A549 treated with AZD9567 at 1 μM for 4 hours (cell line): ENCODE measurements around the gene STAT6. TPM values are rescaled to one million over a fixed set of nuclear protein-coding genes. Genes with fewer than 3 reads are reported as not detected.

Source experiments
- total RNA-seq: library from RNA; stranded (reverse); fragments of 200-300 nt; extraction: Qiagen RNA extraction; gene quantifications from 5 replicates; pipeline ENCODE4 v1.2.3, GENCODE V29; 2022; ENCODE audit not compliant: insufficient read depth

STAT6 gene, protein sequence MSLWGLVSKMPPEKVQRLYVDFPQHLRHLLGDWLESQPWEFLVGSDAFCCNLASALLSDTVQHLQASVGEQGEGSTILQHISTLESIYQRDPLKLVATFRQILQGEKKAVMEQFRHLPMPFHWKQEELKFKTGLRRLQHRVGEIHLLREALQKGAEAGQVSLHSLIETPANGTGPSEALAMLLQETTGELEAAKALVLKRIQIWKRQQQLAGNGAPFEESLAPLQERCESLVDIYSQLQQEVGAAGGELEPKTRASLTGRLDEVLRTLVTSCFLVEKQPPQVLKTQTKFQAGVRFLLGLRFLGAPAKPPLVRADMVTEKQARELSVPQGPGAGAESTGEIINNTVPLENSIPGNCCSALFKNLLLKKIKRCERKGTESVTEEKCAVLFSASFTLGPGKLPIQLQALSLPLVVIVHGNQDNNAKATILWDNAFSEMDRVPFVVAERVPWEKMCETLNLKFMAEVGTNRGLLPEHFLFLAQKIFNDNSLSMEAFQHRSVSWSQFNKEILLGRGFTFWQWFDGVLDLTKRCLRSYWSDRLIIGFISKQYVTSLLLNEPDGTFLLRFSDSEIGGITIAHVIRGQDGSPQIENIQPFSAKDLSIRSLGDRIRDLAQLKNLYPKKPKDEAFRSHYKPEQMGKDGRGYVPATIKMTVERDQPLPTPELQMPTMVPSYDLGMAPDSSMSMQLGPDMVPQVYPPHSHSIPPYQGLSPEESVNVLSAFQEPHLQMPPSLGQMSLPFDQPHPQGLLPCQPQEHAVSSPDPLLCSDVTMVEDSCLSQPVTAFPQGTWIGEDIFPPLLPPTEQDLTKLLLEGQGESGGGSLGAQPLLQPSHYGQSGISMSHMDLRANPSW
- total RNA-seq = 40.2 to 53.8 TPM (median 48.3 TPM) in 5 replicates

DNA sequence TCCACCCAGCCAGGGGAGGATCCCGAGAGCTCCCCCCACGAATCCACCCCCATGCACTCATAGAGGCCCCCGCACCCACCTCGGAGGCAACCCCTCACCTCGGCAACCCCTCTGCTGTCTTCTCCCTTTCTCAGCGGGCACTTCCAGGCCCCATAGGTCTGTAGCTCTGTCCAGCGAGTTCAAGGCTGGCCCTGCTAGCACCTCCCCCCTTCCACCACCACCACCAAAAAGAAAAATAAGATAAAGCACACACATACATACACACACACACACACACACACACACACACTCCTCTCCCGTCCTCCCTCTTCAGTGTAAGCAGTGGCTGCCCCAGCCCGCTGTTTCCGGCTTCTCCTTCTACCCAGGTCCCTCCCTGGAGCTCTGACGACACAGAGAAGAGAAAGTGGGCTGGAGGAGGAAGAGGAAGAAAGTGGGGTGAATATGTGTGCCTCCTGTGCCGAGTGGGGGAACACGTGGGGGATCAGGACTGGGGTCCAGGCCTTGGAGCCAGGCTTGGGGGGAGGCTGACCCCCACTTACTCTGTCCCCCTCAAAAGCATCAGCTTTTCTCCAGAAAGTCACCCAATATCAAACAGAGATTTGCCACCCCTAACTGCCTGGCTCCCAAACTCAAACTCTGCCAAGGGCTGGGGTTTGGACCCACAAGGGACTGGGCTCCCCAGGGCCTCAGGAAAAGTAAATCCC, at the start of gene STAT6:
Gene STAT6, minus strand, starts transcription at position 332 of the 704 bp plus-strand sequence. CDS start 3,084 bp downstream, outside the sequence.

DNA sequence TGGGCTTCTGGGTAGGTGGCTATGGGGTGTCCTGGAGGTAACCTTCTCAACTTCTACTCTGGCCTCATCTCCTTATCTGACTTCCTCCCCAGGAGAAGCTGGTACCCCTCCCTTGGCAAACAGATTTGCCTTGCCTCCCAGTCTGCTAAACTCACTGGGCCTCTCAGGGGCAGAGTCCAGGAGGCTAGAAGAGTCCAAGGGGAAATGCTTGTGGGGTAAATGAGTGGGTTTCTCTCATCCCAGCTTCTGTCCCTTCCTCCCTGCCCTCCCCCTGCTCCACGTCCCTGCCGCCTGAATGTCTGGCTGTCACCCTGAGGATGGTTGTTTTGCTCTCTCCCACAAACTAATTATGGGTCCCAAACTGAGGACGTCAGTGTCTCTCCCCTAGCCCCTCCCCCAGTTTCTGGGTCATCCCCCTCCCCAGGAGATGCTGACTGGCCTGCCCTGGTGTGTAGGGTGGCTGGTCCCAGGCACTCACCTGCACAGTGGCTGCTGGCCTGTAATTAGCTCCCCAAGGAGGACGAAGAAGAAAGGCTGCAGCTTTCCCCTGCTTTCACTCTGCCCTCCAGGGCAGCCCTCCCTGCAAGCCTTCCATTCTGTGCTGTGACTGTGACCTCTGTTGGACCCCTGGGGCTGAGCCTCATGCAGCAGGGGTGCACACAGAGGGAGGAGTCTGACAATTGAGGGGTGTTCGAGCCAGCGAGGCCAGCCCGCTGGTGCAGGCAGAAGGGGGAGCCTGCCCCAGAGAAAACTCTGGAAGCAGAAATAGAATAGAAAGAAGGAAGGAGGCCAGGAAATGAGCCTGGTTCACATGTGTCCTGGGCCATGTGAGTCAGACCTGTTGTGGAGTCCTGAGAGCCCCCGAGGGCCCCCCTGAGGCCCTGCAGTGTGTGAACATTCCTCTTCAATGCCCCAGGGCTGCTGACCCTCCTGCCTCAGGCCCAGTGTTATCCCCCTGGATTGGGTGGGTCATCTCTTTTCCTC, 36.1 kb upstream of the STAT6 start, which contains the start of gene LRP1-AS:
Gene LRP1-AS, minus strand, starts transcription at position 659 of the 984 bp plus-strand sequence.

DNA sequence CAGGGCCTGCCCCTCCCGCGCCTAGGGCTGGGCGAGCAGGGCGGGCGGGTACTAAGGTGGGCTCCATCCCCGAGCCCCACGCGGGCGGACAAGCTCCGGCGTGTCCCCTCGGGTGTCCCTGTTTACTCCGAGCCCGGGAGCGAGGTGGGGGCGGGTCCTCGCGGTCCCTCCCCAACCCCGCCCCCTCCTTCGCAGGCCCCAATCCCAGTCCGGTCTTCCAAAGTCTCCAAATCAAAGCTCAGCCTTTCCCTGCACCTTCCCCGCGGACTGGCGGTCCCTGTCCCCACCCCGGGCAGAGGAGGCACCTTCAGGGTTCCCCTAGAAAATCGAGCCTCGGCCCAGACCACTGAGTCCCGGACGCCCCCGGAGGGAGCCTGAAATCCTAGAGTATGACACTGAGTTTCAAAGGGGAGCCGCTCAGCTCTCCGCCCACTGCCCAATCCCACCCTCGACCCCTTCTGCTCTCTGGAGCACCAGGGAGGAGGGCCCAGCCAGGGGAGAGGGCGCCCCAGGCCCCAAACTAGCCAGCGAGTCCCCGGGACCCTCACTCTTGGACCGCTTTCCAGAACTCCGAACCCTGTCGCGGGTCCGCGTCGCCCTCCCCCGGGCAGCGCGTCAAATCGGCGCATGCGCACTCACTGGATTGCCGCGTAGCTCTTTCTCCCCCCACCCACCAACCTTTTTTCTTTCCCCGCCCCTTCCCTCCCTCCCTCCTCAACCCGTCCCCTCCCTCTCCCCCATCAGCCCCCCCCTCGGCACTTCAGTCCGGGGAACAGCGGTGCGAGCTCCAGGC, 16.8 kb upstream of the STAT6 start, which contains the start of gene LRP1:
Gene LRP1, plus strand, starts transcription at position 758 of the 793 bp plus-strand sequence. CDS start 482 bp downstream, outside the sequence.

GRCh38 chr12:57088354-57089270, 22.6 kb downstream of the STAT6 start, which contains the start of gene NAB2:
Gene NAB2, plus strand, starts transcription at chr12:57089114. Its CDS starts 158 bp downstream, at chr12:57089272.

GRCh38 chr12:57078519-57079404, 32.4 kb downstream of the STAT6 start, which contains the start of gene NEMP1:
Gene NEMP1, minus strand, starts transcription at chr12:57078791. Its CDS starts 46 bp downstream, at chr12:57078745.

DNA sequence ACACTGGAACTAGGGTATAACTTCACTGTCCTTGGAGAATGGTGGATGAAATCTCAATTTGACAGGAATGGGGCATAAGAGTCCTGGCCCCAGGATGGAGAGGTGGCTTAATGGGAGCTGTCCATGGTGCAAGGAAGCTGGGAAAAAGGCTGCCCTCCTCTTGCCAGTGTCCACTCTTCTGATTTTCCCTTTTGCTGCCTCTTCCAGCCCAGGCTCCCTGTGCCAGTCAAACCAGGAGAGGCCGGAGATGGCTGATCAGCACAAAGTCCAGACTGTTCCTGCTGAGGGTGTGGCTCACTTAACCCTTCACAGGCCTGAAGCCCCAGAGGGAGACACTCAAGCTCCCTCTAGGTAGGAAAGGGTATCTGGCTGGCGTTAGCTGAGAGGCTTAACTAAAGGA, 61.3 kb downstream of the STAT6 start, which contains the start of gene MYO1A:
Gene MYO1A, minus strand, starts transcription at position 240 of the 400 bp plus-strand sequence. CDS start 1,806 bp downstream, outside the sequence.

Other genes starting within 250 kb of the STAT6 start
- gene SDR9C7, start 177.0 kb downstream of the STAT6 start, total RNA-seq = 0.05 TPM in 1 of 5 replicates, not detected in the others
- 0.07 to 0.16 TPM (median 0.11 TPM) in 4 of 5 replicates, not detected in the other for gene RDH16, start 153.8 kb downstream of the STAT6 start, total RNA-seq
- 4.1 to 6.1 TPM (median 5.6 TPM) in 5 replicates for gene ZBTB39, start 104.8 kb downstream of the STAT6 start, total RNA-seq
- 0.09 to 0.34 TPM (median 0.17 TPM) in 4 of 5 replicates, not detected in the other for gene TAC3, start 94.8 kb downstream of the STAT6 start, total RNA-seq
- 0.09 to 0.57 TPM (median 0.30 TPM) in 4 of 5 replicates, not detected in the other for gene MYO1A, start 61.2 kb downstream of the STAT6 start, total RNA-seq
- 13.6 to 16.9 TPM (median 14.8 TPM) in 5 replicates for gene NEMP1, start 32.6 kb downstream of the STAT6 start, total RNA-seq
- gene NAB2, start 22.2 kb downstream of the STAT6 start, total RNA-seq = 15.1 to 20.9 TPM (median 17.9 TPM) in 5 replicates
- gene LRP1, start 17.1 kb upstream of the STAT6 start, total RNA-seq = 13.0 to 24.4 TPM (median 14.9 TPM) in 5 replicates
- not detected in 5 replicates for gene LRP1-AS, start 36.3 kb upstream of the STAT6 start, total RNA-seq
- 4.1 to 5.9 TPM (median 5.1 TPM) in 5 replicates for gene NXPH4, start 105.4 kb upstream of the STAT6 start, total RNA-seq
- gene SHMT2, start 118.3 kb upstream of the STAT6 start, total RNA-seq = 110 to 141 TPM (median 131 TPM) in 5 replicates
- gene STAC3, start 139.8 kb upstream of the STAT6 start, total RNA-seq = 0.24 to 0.34 TPM (median 0.31 TPM) in 4 of 5 replicates, not detected in the other